ENCODE measurements around the gene PTGES2.
"Not testable (repeated sequence)": the region's sequence is repeated elsewhere in the genome, so short reads cannot be mapped to it uniquely, and the experiment has no call there.

The PTGES2 gene

GRCh38 chr9:128088253-128088945, 39.1 kb downstream of the PTGES2 start:
- no peak for DNase-seq (ENCODE audit: low read depth in 2 of 2)

GRCh38 chr9:128087262-128087661, 40.3 kb downstream of the PTGES2 start:
- no peak for DNase-seq (ENCODE audit: low read depth in 2 of 2)

- no peak for DNase-seq (ENCODE audit: low read depth in 2 of 2)
Observed at GRCh38 chr9:128085943-128086342, 41.6 kb downstream of the PTGES2 start.

- DNase-seq (ENCODE audit: low read depth in 2 of 2) = no peak
Observed at GRCh38 chr9:128084746-128085145, 42.8 kb downstream of the PTGES2 start.

GRCh38 chr9:128082151-128082550, 45.4 kb downstream of the PTGES2 start:
- no peak for DNase-seq (ENCODE audit: low read depth in 2 of 2)

- no peak for DNase-seq (ENCODE audit: low read depth in 2 of 2)
Observed at GRCh38 chr9:128081056-128081455, 46.5 kb downstream of the PTGES2 start.

GRCh38 chr9:128080206-128080605, 47.3 kb downstream of the PTGES2 start:
- DNase-seq (ENCODE audit: low read depth in 2 of 2) = no peak

- DNase-seq (ENCODE audit: low read depth in 2 of 2) = no peak
Observed at GRCh38 chr9:128078504-128079434, 48.8 kb downstream of the PTGES2 start.

- DNase-seq (ENCODE audit: low read depth in 2 of 2) = no peak
Observed at GRCh38 chr9:128077847-128078503, 49.6 kb downstream of the PTGES2 start.

GRCh38 chr9:128073253-128073886, 54.2 kb downstream of the PTGES2 start:
- DNase-seq (ENCODE audit: low read depth in 2 of 2) = no peak

GRCh38 chr9:128072144-128073021, 55.1 kb downstream of the PTGES2 start:
- peak in 1 of 2 donors; percentile 32 for DNase-seq (ENCODE audit: low read depth in 2 of 2)

GRCh38 chr9:128071475-128071874, 56.1 kb downstream of the PTGES2 start:
- DNase-seq (ENCODE audit: low read depth in 2 of 2) = not testable (repeated sequence)

- DNase-seq (ENCODE audit: low read depth in 2 of 2) = no peak
Observed at GRCh38 chr9:128070874-128071273, 56.7 kb downstream of the PTGES2 start.

All from stimulated activated CD4-positive, alpha-beta T cell treated with anti-CD3 and anti-CD28 coated beads, Interleukin-15, amount 100 ng/mL, for 48 hours (primary cell).